ENCODE results near the gene WIF1.

DNA sequence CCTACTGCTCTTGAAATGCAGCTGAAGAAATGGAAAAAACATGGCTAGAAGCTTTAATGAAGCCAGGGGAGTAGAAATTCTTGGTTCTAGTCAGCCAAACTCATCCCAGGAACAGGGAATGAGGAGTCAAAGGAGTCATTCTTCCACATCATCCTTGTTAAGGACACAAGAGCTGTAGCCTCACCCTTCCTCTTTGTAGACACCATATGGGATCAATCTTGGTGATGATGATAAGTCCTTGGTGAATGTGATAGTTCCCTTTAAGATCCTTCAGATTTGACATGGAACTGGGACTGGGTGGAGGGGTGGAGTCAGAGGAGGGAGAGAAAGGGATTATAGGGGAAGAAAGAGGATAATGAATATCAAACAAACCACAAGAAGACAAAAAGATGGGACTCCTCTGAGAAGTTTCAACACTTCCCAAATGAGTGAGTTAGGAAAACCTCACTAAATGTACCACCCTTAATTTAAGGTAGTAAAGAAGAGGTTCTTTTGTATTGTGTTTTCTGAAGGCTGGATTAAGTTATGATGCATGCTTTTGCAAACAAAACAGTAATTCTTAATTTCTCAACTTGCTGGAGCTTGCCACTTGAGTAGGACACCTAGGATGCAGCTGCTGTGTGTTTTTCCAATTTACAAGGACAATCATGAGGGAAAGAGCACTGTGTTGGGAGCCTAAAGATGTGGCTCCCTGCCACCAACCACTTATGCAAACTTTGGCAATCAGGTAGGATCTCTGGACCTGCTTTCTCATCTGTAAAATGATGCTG is 104.0 kb downstream of the WIF1 start:
- TF ChIP-seq, protein P1, sequence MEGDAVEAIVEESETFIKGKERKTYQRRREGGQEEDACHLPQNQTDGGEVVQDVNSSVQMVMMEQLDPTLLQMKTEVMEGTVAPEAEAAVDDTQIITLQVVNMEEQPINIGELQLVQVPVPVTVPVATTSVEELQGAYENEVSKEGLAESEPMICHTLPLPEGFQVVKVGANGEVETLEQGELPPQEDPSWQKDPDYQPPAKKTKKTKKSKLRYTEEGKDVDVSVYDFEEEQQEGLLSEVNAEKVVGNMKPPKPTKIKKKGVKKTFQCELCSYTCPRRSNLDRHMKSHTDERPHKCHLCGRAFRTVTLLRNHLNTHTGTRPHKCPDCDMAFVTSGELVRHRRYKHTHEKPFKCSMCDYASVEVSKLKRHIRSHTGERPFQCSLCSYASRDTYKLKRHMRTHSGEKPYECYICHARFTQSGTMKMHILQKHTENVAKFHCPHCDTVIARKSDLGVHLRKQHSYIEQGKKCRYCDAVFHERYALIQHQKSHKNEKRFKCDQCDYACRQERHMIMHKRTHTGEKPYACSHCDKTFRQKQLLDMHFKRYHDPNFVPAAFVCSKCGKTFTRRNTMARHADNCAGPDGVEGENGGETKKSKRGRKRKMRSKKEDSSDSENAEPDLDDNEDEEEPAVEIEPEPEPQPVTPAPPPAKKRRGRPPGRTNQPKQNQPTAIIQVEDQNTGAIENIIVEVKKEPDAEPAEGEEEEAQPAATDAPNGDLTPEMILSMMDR (IDR thresholded peaks at IDR 0.05), result no peak
- no peak for TF ChIP-seq POLR2A (IDR thresholded peaks at IDR 0.05)

Measured in stomach (tissue), 4 donors.